Gastroesophageal sphincter (tissue), 4 donors: Measurements from ENCODE around the gene EXD3. TPM values are rescaled to one million over a fixed set of nuclear protein-coding genes. Genes with fewer than 3 reads are reported as not detected.

Source experiments
- total RNA-seq, 4 donors: library from RNA; depleted of rRNA; stranded (reverse); fragments of >200 nt; gene quantifications; one replicate each; pipeline ENCODE4 v1.1.0, GENCODE V29; 2016

EXD3 gene
- total RNA-seq, 4 donors from 2014 or later, result 3.7 to 29.7 (median 10.9) TPM

Other genes starting within 250 kb of the EXD3 start
- gene ANAPC2, start 234.6 kb downstream of the EXD3 start, total RNA-seq, result 10 to 100 TPM; 11.9 to 32.1 (median 23.7) TPM
- gene SSNA1, start 234.5 kb downstream of the EXD3 start, total RNA-seq, result 10 to 100 TPM; 56.8 to 99.0 (median 73.8) TPM
- 10 to 100 TPM in 1 of 4 donors, 1 to 10 TPM in 3; 3.6 to 11.6 (median 6.1) TPM for gene TPRN, start 222.4 kb downstream of the EXD3 start, total RNA-seq
- gene TMEM203, start 217.5 kb downstream of the EXD3 start, total RNA-seq, result 10 to 100 TPM; 21.9 to 36.1 (median 29.1) TPM
- gene NDOR1, start 217.5 kb downstream of the EXD3 start, total RNA-seq, result 1 to 10 TPM; 4.6 to 9.8 (median 7.6) TPM
- 1 to 10 TPM in 3 of 4 donors, not detected in 1; 1.6 to 5.3 (median 3.1) TPM for gene RNF208, start 200.9 kb downstream of the EXD3 start, total RNA-seq
- 1 to 10 TPM in 2 of 4 donors, not detected in 2; 1.1 to 5.8 TPM for gene CYSRT1, start 198.0 kb downstream of the EXD3 start, total RNA-seq
- gene RNF224, start 195.7 kb downstream of the EXD3 start, total RNA-seq, result under 1 TPM in 1 of 4 donors, not detected in 3; 0.57 TPM
- gene SLC34A3, start 192.3 kb downstream of the EXD3 start, total RNA-seq, result not detected
- 100 to 1,000 TPM; 220 to 488 (median 265) TPM for gene TUBB4B, start 181.9 kb downstream of the EXD3 start, total RNA-seq
- not detected for gene STPG3, start 171.9 kb downstream of the EXD3 start, total RNA-seq
- 10 to 100 TPM; 36.9 to 58.8 (median 45.2) TPM for gene NELFB, start 167.8 kb downstream of the EXD3 start, total RNA-seq
- 1 to 10 TPM; 4.7 to 7.4 (median 6.9) TPM for gene TOR4A, start 145.4 kb downstream of the EXD3 start, total RNA-seq
- 10 to 100 TPM in 1 of 4 donors, 1 to 10 TPM in 3; 3.8 to 11.3 (median 4.3) TPM for gene NRARP, start 120.9 kb downstream of the EXD3 start, total RNA-seq
- gene NOXA1, start 231 bp upstream of the EXD3 start, total RNA-seq, result 1 to 10 TPM; 1.1 to 4.2 (median 3.0) TPM
- under 1 TPM in 1 of 4 donors, not detected in 3; 0.57 TPM for gene ENTPD8, start 18.2 kb upstream of the EXD3 start, total RNA-seq
- gene NSMF, start 36.2 kb upstream of the EXD3 start, total RNA-seq, result 10 to 100 TPM; 38.1 to 63.5 (median 49.1) TPM
- 10 to 100 TPM in 1 of 4 donors, 1 to 10 TPM in 3; 2.0 to 11.2 (median 6.6) TPM for gene PNPLA7, start 127.2 kb upstream of the EXD3 start, total RNA-seq
- gene MRPL41, start 128.7 kb upstream of the EXD3 start, total RNA-seq, result 10 to 100 TPM; 46.5 to 65.1 (median 55.8) TPM
- 10 to 100 TPM; 17.6 to 43.6 (median 27.8) TPM for gene DPH7, start 155.8 kb upstream of the EXD3 start, total RNA-seq
- gene ZMYND19, start 167.3 kb upstream of the EXD3 start, total RNA-seq, result 10 to 100 TPM in 2 of 4 donors, 1 to 10 TPM in 2; 9.5 to 17.1 (median 13.2) TPM
- 10 to 100 TPM; 16.0 to 25.1 (median 21.9) TPM for gene ARRDC1, start 182.5 kb upstream of the EXD3 start, total RNA-seq
- 10 to 100 TPM; 49.2 to 79.7 (median 64.7) TPM for gene EHMT1, start 195.8 kb upstream of the EXD3 start, total RNA-seq